Measurements from ENCODE around the gene JPH3.
A peak's percentile ranks its signal among the peaks of the same experiment; 100 is the strongest.

JPH3 gene

DNA sequence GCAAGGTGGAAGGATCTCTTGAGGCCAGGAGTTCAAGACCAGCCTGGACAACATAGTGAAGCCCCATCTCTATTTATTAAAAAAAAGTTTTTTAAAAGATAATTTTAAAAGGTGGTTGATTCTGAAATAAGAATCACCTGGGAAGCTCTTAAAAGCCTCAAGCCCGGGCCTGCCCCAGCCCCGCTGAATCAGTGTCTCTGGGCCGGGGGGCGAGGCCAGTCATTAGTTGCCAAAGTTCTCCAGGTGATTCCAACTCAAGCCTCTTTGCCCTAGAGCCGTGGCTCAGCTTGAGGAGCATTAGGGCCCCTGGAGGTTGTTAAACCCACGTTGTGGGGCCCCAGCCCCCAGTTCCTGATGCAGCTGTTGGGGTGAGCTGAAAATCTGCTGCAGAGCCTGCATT is 24.6 kb downstream of the JPH3 start:
- no peak for DNase-seq (ENCODE audit: low read depth)

DNA sequence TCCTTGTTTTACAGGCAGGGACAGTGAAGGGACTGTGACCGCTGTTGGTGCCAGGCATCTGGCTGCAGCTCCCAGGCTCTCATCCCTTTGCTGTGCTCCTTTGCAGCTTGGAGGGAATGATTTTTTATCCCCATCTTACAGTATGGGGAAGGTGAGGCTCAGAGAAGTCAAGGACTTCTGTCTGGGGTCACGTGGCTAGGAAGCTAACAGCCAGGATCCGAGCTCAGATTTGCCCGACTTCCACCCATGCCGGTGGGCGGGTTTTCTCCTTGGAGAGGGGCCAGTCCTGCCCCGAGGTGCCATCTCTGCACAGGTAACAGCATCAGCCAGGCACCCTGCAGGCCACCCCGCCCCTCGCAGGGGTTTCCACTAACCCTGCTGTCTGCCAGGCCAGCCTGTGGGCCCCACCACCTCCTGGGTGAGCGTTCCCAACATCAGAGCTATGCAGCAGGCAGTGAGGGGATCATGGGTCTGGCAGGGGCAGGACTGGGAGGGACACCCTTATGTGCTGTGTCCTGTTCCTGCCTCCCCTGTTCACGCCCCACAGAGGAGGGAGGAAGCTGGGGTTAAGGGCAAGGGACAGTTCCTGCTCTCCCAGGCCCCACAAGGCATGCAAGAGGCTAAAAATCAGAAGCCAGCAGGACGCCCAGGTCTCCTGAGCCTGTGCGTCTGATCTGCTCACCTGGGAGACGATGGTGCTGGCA is 25.4 kb downstream of the JPH3 start:
- no peak for DNase-seq (ENCODE audit: low read depth)

DNA sequence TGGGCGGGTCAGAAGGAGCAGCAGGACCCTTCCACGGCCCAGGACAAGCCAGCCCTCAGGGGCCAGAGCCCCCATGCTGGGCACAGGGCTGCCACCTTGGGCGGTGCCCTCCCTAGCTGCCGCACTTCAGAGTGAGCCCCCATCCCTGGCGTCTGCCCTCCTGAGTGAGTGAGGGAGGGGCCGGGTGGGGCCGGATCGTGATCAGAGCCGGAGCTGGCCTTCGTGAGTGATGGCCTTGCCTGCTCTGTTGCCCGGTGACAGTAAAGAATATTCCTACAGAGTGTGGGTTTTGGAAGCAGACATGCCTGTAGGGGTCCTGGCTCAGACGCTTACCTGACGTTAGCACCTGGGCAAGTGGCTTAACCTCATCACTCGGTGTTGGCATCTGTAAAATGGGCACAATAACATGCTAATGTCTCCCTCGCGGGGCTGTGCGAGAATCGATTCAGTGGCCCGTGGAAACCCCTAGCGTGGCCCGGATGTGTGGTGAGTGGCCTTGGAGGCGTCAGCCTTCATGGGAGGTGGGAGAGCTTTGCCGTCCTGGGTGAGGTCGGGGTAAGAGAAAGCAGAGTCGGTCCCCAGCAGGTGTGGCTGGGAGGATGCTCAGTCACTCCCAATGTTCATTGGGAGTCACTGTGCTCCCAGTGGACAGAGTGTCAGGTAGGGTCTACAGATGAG is 26.1 kb downstream of the JPH3 start:
- DNase-seq (ENCODE audit: low read depth) = no peak

DNA sequence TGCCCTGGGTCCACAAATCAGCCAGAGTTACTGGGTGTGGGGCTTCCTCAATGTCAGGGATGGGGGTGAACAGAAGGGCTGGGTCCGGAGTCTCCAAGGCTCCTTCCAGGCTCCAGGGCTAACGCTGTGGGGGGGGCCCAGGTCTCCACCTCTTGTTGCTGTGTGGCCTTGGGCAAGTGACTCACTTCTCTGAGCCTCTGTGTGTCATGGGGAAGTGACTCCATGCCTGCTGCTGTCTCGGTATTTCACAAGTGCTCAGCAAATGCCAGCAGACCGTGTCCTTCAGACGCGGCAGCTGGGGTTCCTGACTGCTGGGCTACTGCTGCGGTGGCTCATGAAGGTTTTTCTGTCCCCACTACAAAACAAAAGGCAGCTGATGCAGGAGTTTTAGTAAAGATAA is 26.6 kb downstream of the JPH3 start:
- peak; percentile 35 for DNase-seq (ENCODE audit: low read depth)

DNA sequence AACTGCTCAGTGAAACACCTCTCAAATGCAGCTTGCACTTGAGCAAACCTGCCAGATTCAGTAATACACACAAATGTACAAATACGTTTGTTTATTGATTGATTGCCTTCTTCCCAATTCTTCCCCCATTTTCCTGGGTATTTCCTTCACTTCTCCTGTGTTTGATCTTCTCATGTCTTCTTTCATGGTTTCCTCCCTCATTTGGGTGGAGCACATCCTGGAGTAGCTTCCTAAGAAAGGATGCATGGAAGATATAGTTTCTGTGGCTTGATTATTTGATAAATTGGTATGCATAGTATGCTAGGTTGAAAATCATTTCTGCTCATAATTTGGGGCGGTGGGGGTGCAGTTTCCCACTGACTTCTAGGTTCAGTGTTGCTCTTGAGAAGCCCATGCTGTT is 28.8 kb downstream of the JPH3 start:
- DNase-seq (ENCODE audit: low read depth) = no peak

DNA sequence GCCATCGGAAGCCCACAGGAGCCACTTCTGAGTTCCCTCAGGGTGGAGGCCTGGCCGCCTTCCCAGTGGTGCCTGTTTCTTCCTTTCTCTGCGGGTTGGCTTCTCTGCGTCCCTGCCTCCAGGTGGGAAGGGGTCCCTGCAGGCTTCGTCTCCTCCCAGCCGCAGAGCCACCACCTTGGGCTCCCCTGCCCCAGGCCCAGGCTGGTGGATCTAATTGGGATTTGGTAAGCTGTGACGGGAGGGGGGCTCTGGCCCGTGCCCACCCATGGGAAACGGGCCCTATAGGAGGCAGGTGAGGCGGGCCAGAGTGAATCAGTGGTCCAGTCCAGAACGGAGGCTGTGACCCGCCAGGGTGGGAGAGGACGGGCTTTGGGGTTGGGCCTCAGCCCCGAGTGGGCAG is 32.1 kb downstream of the JPH3 start:
- no peak for DNase-seq (ENCODE audit: low read depth)

DNA sequence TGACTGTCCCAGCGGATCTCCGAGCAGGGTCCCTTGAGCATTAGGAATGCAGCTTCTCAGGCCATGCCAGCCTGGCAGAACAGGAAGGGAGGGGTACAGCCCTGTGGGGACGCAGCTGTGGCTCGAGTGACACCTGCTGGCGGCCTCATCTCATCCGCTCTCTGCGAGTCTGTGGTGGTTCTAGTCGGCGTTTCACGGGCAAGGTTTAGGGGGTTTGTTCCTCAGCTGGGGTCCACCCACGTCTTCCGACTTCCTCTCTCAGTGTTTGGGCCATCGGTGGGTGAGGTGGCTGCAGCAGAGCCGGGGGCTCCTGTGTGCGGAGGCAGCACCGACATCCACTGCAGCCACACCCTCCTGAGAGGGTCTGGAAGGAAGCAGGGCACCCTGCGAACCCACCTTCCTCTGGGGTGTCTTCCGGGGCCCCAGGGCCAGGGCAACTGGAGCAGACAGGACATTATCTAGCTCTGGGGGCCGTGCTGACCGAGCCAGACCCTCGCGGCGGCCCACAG is 33.3 kb downstream of the JPH3 start:
- no peak for DNase-seq (ENCODE audit: low read depth)

DNA sequence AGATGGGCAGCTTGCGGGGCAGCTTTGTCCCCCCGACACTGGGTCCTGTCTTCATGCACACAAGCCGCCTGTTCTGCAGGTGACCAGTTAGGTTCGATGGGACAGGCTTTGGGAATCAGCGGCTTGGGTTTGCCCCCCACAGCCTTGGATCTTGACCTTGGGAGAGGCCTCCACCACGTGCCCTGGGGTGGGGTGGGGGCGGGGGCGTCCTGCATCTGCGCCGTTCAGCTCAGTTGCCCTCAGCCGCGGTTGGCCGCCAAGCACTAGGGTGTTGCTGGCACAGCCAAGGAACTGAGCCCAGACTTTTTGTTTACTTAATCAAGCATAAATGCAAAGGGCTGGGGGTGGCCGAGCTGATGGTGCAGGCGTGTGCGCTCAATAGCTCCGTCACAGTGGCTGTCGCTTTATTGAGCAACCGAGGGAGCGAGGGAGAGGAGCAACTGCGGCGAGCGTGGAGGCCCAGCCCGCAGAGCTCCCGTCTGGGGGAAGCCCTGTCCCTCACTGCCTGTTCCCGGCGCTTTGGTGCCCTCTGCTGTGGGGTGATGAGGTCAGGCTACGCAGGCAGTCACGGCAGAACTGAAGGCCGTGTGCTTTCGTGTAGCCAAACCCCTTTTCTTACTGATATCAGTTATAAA is 33.9 kb downstream of the JPH3 start:
- peak; percentile 42 for DNase-seq (ENCODE audit: low read depth)

DNA sequence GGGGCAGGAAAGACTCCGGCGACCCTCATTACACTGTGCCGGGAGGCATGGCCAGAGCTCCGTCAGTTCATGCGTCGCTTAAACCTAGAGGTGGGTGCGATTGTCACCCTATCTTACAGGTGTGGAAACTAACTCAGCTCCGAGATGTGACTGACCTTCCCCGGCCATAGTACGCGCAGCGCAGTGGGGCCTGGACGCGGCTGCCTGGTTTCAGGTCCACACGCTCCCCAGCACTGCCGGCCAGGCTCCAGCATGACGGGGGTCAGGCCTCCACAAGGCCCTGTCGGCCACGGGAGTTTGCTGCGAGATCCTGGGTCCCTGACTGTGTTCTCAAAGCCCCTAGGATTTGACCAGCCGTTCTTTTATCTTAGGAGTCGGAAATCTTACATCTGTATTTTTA is 34.4 kb downstream of the JPH3 start:
- DNase-seq (ENCODE audit: low read depth) = no peak

DNA sequence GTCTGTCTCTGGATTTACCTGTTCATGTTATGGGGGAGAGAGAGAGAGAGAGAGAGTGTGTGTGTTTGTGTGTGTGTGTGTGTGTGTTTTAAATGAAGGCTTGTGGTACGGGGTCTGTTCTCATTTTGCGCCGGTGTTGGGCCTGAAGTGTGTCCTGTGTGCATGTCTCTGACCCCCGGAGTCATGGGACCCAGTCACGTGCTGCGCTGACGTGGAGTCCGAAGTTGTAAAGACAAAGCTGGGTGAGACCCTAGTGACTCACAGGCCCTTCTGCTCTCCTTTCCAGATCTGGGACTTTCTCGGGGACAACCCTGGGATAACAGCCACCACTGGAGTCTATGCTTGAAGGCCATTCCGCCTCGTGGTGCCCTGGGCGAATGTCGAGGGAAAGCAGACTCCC is 35.0 kb downstream of the JPH3 start:
- DNase-seq (ENCODE audit: low read depth) = no peak

DNA sequence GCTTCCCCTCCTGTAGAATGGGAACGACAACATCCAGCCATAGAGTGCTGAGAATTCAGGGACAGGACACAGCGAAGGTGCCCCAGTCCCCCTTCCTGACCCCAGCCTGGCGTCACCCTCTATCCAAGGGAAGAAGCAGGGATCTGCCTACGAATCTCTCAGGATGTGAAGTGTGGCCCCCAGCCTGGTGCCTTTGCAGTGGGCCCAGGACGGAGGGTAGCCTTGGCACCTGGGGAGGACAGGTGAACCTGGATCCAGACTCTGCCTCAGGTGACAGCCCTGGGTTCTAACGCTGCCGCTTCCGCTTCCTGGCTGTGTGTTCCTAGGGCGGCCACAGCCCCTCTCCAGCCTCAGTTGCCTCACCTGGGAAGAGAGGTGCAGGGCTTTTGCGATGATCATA is 36.4 kb downstream of the JPH3 start:
- no peak for DNase-seq (ENCODE audit: low read depth)

DNA sequence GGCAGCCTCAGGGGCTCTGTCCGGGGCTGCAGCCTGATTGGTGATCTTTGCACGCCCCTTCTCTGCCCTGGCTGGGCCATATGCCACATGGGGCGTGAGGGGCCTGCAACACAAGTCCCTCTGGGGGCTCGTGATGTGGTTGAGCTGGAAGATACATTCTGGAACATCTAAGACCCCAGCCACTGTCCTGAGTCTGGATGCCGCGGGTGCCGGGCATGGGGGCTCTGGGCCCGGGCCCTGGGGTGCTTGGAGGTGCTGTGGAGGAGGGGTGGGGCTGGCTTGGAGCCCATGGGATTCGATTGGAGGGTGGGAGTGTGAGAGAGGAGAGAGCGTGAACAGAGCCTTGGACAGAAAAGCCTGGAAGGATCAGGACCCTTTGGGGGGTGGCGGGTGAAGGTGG is 39.4 kb downstream of the JPH3 start:
- no peak for DNase-seq (ENCODE audit: low read depth)

DNA sequence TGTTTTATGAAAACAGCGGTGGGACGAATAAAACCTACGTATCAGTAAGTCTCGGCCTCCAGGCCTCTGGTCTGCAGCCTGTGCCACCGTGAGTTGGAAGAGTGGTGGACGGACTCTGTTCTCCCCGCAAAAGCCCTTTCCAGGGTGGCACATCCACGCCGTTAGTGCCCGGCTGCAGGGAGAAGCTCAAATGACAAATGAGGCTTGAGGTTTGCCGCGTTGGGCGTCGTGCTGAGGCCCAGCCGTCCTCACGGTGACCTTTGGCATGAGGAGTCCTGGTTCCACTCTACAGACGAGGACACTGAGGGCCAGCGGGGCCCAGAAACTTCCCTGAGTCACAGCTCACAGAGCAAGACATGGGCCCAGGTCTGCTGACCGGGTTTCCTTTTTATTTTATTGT is 40.2 kb downstream of the JPH3 start:
- no peak for DNase-seq (ENCODE audit: low read depth)

DNA sequence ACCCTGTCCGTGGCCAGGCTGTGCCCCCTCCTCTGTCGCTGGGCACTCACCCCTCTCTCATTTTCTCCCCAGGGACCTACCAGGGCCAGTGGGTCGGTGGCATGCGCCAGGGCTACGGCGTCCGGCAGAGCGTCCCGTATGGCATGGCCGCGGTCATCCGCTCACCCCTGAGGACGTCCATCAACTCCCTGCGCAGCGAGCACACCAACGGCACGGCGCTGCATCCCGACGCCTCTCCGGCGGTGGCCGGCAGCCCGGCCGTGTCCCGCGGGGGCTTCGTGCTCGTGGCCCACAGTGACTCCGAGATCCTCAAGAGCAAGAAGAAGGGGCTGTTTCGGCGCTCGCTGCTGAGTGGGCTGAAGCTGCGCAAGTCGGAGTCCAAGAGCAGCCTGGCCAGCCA is 41.9 kb downstream of the JPH3 start:
- DNase-seq (ENCODE audit: low read depth) = no peak

DNA sequence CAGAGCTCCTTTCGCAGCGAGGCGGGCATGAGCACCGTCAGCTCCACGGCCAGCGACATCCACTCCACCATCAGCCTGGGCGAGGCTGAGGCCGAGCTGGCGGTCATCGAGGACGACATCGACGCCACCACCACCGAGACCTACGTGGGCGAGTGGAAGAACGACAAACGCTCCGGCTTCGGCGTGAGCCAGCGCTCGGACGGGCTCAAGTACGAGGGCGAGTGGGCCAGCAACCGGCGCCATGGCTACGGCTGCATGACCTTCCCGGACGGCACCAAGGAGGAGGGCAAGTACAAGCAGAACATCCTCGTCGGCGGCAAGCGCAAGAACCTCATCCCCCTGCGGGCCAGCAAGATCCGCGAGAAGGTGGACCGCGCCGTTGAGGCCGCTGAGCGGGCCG is 42.3 kb downstream of the JPH3 start:
- no peak for DNase-seq (ENCODE audit: low read depth)

DNA sequence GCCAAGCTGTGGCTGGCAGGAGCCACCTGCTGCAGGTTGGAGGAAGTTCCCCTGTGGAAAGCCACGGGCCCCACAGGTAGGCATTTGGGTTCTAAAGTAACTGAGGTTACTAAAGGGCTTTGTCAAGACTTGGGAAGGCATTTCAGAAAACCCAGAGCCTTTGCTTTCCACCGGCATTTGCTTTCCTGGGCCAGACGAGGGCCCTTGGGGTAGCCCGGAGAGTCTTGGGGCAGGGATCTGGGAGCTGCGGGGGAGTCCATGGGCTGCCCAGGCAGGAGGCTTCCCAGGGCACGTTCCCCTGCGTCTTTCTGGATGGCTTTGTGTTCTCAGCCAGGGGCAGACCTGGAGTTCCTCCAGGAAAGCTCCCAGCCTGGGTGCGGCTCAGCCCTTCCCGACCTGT is 43.5 kb downstream of the JPH3 start:
- no peak for DNase-seq (ENCODE audit: low read depth)

DNA sequence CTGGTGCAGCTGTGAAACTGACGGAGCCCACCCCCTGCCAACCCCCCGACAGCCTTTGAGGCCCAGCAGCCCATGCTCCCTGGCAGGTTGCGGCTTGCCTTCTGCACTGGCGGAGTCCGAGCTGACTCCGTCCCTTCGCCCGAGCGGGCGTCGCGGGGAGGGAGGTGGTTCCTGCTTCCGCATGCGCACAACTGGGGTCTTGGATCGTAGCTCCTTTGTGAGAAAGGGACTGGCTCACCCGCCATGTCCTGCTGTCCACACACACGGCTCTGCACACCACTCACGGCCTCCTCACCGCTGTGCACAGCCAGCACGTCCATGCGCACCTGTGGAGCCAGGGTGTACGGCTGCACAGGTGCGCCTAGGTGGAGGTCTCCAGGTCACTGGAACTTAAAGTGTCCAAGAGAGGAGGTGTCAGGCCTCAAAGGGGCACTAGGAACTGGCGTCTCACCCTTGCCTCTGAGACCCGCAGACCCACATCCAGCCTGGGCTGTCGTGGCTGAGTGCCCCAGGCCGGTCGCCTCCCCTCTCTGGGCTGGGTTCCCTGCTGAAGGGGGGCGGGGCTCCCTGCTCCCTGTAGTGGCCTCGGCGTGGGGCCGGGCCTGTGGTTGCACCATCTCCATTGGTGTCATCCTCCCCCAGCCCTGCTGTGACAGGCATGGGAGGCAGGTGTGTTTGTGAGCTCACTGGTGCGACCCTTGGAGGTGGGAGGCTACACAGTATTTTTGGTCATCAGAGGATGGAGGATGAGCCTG is 45.3 kb downstream of the JPH3 start:
- no peak for DNase-seq (ENCODE audit: low read depth)

DNA sequence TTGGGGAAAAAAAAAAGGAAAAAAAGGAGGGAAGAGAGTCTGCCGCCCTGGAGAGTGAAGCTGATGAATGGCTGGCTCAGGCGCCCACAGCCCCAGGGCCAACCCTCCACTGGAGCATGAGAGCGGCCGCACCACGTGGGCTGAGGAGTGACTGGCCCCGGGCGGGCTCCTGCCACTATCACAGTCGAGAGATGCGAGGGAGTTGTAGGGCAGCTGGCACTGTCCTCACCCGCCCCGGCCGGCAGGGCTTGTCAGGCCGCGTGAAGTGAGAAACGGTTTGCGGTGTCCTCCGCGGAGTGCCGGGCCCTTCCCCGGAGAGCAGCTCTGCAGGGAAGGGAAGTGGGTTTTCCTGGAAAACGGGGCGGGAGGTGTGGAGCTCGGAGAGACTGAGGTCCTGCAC is 45.9 kb downstream of the JPH3 start:
- no peak for DNase-seq (ENCODE audit: low read depth)

DNA sequence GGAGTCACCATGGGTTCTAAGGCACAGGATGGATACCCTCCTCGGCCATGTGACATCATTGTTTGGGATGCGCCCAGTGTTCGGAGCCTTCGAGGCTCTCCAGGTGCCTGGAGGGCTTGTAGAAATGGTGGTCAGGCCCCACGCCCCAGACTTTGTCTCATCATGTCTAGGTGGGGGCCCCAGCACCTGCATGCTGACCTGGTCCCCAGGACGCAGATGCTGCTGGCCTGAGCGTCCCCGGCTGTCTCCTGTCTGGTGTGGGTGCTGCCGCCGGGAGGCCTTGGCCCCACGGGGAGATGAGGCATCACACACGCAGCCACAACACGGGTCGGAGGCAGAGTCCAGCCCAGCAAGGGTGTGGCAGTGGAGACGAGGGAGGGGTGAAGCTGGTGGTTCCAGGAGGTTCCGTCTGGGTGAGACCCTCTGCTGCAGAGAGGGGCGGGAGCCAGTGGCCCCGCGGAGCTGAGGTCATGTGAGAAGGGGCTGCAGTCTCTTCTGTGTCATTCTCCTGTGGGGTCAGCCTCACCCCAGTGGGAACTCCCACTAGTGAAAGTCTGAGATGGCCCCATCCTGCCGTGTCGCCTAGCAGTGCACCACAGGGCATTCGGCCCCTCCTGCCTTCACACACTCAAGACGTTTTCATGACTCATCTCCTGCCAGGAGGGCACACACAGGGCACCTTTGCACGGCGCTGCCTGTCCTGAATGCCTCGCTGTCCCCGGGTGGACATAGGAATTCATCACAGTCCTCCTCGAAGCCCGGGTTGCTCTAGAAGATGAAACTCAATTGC is 46.6 kb downstream of the JPH3 start:
- no peak for DNase-seq (ENCODE audit: low read depth)

DNA sequence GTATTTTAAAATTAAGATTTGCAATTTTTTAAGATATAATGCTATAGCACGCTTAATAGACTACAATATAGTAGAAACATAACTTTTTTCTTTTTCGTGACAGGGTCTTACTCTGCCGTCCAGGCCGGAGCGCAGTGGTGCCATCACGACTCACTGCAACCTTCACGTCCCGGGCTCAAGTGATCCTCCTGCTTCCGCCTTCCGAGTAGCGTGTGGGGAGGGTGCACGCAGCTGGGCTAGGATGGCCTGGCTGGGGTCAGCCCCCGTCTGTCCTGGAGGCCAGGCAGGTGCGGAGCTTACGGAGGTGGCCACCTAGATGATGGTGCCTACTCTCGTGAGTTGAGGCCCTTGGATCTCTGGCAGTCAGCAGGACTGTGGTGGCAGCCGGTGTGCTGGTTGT is 50.1 kb downstream of the JPH3 start:
- DNase-seq (ENCODE audit: low read depth) = no peak

DNA sequence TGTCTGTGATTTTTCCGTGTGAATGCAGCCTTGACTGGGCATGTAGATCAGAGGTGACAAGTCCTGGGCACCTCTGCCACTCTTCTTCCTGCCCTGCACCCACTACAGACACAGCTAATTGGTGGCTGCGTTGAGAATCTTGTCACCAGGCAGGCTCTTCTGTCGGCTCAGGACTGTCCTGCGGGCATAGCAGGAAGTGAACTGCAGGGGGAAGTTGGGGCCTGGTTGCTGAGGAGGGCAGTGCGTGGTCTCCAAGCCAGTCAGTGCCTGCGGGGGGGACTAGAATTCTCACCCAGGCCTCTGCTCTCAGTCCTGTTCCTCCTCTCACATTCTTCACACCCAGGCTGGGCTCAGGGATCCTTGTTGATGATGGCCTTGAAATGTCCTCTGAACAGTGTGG is 50.5 kb downstream of the JPH3 start:
- DNase-seq (ENCODE audit: low read depth) = no peak

DNA sequence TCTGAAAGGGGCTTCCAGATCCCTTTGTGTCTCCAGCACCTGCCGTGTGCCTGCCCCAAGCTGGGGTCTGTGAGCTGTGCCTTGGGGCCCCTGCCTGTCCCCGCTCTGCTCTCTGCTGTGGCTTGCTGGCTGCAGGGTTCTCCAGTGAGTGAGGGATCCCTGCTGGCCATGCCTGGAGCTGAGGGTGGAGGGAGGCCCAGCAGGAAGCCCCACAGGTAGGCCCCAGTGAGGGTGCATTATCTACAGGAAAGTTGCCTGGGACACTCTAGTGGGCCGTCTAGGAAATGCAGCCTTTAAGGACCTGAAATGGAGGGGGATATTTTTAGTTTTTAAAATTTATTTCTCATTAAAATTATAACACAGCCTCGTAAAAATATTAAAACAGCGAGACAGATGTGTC is 50.9 kb downstream of the JPH3 start:
- no peak for DNase-seq (ENCODE audit: low read depth)

Data from GM04503 (cell line).